Stimulated activated CD4-positive, alpha-beta T cell treated with anti-CD3 and anti-CD28 coated beads, TNF-alpha, amount 100 ng/mL, for 4 hours (primary cell): Measurements from ENCODE around the gene CEP250.
"Not testable (repeated sequence)": the region's sequence is repeated elsewhere in the genome, so short reads cannot be mapped to it uniquely, and the experiment has no call there.

Experiments
- DNase-seq, 3 experiments: peaks; one replicate each; pipeline ENCODE4 v3.0.0-alpha.2; 2020; ENCODE audit warnings: low read depth in 3 of 3

The CEP250 gene

GRCh38 chr20:35497320-35497719 is 41.9 kb downstream of the CEP250 start:
- DNase-seq: no peak

GRCh38 chr20:35497780-35498189 is 42.4 kb downstream of the CEP250 start:
- DNase-seq: no peak

- no peak for DNase-seq
Measured at GRCh38 chr20:35499271-35499670, 43.9 kb downstream of the CEP250 start.

DNA sequence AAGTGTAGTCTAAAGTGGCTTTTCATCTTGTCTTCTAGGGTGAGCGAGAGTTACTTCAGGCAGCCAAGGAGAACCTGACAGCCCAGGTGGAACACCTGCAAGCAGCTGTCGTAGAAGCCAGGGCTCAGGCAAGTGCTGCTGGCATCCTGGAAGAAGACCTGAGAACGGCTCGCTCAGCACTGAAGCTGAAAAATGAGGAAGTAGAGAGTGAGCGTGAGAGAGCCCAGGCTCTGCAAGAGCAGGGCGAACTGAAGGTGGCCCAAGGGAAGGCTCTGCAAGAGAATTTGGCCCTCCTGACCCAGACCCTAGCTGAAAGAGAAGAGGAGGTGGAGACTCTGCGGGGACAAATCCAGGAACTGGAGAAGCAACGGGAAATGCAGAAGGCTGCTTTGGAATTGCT is 47.0 kb downstream of the CEP250 start:
- no peak for DNase-seq

DNA sequence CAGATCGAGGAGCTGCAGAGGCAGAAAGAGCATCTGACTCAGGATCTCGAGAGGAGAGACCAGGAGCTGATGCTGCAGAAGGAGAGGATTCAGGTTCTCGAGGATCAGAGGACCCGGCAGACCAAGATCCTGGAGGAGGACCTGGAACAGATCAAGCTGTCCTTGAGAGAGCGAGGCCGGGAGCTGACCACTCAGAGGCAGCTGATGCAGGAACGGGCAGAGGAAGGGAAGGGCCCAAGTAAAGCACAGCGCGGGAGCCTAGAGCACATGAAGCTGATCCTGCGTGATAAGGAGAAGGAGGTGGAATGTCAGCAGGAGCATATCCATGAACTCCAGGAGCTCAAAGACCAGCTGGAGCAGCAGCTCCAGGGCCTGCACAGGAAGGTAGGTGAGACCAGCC is 47.9 kb downstream of the CEP250 start:
- DNase-seq: no peak

DNA sequence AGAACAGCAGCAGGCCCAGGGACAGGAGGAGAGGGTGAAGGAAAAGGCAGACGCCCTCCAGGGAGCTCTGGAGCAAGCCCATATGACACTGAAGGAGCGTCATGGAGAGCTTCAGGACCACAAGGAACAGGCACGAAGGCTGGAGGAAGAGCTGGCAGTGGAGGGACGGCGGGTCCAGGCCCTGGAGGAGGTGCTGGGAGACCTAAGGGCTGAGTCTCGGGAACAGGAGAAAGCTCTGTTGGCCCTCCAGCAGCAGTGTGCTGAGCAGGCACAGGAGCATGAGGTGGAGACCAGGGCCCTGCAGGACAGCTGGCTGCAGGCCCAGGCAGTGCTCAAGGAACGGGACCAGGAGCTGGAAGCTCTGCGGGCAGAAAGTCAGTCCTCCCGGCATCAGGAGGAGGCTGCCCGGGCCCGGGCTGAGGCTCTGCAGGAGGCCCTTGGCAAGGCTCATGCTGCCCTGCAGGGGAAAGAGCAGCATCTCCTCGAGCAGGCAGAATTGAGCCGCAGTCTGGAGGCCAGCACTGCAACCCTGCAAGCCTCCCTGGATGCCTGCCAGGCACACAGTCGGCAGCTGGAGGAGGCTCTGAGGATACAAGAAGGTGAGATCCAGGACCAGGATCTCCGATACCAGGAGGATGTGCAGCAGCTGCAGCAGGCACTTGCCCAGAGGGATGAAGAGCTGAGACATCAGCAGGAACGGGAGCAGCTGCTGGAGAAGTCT is 48.6 kb downstream of the CEP250 start:
- DNase-seq: no peak

DNA sequence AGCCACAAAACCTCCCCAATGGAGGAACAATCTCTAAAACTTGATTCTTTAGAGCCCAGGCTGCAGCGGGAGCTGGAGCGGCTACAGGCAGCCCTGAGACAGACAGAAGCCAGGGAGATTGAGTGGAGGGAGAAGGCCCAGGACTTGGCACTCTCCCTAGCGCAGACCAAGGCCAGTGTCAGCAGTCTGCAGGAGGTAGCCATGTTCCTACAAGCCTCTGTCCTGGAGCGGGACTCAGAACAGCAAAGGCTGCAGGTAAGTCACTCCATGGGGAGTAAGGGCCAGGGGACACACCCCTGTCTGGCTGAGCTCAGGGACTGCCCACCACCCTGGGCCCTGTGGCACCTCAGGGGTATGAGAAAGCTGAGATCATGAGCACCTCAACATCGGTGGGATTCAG is 49.4 kb downstream of the CEP250 start:
- DNase-seq: no peak

DNA sequence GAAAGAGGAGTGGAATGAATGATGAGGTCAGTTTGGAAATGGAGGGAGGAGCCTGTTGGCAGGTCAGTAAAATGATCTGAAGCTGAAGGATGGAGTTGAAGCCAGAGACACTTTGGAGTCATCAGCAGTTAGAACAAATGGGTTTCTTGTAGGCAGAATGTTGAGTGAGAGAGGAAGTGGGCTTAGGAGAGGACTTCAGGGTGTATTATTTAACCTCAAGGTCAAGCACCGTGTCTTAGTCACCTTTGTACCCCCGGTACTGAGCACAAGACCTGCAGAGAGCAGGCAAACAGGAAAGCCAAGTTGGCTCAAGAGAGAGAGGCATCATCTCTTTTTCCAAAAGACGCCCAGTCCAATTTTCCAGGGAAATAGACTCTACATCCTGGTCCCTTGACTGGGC is 50.8 kb downstream of the CEP250 start:
- no peak for DNase-seq

DNA sequence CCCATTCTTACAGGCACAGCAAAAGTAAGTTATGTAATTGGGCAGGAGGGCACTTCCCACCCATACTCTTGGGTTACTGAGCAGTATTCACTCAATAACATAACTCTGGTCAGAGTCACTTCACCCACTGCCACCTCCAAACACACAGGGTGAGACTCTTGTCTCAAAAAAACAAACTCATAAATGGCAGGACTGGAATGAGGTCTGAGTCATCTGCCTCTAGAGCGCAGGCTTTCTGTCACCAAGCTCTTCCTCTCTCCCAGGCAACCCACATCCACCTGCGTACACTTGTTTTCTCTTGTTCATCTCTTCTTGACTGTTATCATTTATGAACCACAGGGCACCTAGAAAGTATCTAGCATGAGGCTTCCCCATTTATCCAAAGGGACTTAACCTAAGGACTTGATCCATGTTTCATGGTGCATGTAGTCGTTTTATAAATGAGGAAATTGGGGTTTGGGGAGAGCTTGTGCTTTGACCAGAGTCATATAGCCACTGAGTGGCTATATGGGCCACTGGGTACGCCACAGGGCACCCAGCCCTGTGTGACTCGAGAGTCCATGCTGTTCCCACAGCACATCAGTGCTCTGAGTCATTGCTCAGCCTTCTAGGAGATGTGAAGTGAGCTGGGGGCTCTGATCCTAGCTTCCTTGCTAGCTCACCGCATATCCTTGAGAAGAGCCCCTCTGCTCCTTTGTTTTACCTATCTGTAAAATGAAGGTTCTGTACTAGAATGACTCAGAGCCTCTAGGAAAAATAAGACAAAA is 51.7 kb downstream of the CEP250 start:
- no peak for DNase-seq

- DNase-seq: no peak
Measured at GRCh38 chr20:35508493-35509218, 53.3 kb downstream of the CEP250 start.

GRCh38 chr20:35510951-35511735 is 55.7 kb downstream of the CEP250 start:
- DNase-seq: no peak

GRCh38 chr20:35511814-35512420 is 56.5 kb downstream of the CEP250 start:
- no peak for DNase-seq

DNA sequence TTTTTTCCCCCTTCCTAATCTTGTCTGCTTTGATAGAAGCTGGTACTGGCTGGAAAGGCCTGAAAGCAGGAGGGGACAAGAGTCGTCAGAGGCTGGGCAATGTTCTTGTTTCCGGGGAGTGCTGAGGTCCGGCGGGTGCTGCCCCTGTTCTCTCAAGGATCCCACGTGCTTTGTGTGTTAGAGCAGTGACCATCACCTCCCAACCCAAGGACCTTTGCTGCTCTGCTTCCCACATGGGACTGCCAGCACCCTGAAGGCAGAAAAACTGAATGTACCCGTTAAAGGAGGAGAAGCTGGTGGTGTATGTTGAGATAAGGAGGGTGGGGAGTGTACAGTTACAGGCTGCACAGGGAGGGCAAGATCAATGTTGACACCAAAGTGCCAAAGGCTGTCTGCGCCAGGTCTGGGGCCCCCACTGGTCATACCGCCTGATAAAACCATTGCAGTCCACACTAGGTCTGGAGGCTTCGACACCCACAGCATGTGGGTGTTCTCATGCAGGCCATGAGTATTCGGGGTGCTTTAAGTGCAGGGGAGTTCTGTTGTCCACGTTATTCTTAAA is 59.1 kb downstream of the CEP250 start:
- no peak for DNase-seq

DNA sequence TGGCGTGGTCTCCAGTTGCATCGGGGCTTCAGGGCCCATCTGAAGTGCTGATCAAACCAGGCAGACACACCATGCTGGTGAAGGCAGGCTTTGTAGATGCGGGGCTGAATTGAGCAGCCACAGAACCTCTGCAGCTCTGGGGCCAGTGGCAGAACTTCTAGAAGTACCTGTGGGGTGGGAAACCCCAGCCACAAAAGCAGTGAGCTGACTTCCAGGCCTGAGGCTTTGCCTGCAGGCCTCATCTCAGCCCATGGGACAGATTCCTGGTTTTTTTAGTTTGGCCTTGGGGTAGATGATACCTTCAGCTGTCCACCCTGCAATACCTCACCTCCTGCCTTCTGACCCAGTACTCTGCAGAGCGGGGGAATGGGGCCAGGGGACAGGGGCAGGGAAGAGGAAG is 59.9 kb downstream of the CEP250 start:
- no peak for DNase-seq

DNA sequence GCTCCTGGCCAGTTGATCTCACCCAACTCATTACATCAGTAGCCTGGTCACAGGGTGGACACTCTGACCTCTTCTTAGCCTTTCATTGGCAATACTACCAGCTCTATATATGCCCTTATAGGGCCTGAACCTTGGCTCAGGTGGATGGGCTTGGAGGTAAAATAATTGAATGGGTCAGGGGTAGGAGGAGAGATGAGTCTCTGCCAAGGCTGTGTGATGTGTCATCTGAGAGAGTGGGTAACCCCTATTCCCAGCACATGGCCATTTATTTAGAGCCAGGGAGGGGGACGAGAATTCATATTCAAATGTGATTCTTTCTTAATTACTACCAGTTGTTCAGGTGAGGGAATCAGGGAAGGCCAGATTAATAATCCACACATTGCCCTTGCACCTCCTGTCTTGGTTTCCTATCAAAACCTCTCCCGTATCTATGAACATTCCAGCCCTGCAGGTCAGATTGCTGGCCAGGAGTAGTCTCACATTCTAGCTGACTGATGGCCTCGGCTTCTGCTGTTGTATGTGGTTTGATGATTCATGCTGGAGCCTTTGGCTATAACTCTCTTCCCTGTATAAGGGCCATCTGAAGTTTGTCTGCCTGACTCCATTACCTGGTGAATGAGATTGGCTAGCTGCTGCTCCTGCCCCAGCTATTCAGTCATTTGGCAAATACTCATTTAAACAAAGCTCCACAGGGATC is 60.7 kb downstream of the CEP250 start:
- DNase-seq: no peak

DNA sequence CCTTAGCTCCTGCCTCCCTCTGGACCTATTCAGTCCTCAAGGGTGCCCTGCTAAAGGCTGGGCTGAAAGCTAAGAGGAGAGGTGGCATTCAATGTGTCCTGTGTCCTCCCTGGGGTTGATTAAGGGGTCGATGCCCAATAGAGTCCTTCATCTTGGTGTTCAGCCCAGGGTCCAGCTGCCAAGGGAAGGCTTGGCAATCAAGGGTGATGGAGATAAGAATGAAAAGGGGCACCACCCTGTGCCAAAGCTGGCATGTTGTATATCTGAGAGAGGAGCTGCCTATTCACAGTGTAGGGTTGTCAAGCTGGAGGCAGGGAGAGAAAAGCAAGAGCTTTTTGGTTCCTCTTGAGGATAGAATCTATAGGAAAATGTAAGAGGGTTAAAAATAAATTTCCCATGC is 61.7 kb downstream of the CEP250 start:
- no peak for DNase-seq

DNA sequence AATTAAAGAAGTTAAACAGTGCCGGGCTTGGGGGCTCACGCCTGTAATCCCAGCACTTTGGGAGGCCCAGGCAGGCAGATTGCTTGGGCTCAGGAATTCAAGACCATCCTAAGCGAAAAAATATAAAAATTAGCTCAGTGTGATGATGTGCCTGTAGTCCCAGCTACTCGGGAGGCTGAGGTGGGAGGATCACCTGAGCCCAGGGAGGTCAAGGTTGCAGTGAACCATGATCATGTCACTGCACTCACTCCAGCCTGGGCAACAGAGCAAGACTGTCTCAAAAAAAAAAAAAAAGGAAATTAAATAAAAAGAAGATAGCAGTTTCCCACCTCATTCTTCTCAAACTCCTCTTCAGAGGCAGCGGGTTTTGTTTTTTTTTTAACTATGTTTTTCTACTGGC is 62.4 kb downstream of the CEP250 start:
- not testable (repeated sequence) for DNase-seq

- no peak for DNase-seq
Measured at GRCh38 chr20:35518955-35519354, 63.6 kb downstream of the CEP250 start.

DNA sequence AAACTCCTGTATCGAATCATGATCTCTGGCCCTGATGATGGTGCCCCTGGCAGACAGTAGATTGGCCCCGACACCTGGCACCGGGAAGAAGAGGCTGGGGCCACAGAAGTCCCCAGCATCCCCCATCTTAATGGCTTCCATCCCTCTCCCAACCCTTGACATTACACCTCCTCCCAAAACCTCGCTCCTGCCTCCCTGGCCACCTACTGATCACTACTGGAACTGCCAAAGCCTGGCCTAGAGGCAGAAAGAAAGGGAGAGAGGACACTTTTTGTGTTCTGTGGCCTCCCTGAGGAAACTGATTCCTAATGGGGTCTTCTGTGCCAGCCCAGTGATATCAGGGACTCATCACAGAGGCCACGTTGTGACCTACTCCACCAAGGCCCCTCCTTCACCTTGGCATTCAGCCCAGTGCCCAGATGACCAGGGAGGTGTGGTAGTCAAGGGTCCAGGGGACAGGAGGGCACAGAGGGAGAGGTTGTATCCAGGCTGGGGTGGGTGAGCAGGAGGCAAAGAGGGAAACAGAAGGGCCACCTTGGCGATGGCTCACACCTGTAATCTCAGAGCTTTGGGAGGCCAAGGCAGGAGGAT is 68.0 kb downstream of the CEP250 start:
- DNase-seq: no peak

DNA sequence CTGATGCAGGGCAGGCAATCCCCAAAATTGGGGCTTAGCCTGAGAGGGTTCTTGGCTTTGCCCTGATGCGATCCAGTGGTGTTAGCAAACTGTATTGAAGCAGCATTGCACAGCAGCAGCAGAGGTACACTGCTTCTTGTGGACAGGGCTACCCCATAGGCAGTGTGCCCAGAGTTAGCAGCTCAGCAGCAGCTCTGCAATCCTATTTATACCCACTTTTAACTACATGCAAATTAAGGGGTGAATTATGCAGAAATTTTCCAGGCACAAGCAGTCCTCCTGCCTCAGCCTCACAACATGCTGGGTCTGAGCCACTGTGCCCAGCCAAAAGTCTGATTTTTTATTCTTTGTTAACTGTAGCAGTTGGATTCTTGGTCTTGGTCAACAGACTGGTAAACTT is 70.2 kb downstream of the CEP250 start:
- DNase-seq: no peak
